HG03196 (cell line): ENCODE results near the gene GJA4.

Source experiments
- ATAC-seq: cut with Tn5 transposase; IDR thresholded peaks from one replicate; pipeline ENCODE4 v1.9.1; 2021; ENCODE audit not compliant: unreplicated experiment

GJA4 gene

GRCh38 chr1:34792868-34793727 is at the start of gene GJA4:
Gene GJA4, plus strand, starts transcription at chr1:34792999. Its CDS starts 1,215 bp downstream, at chr1:34794214.
- no peak for ATAC-seq

GRCh38 chr1:34743775-34744174 is 49.0 kb upstream of the GJA4 start:
- no peak for ATAC-seq

- ATAC-seq: no peak
These were observed 47.9 kb upstream of the GJA4 start for GRCh38 chr1:34744851-34745250.

GRCh38 chr1:34745666-34746065 is 47.1 kb upstream of the GJA4 start:
- no peak for ATAC-seq

GRCh38 chr1:34746101-34746500 is 46.7 kb upstream of the GJA4 start:
- ATAC-seq: no peak

- no peak for ATAC-seq
These were observed 45.8 kb upstream of the GJA4 start for GRCh38 chr1:34746785-34747637.

GRCh38 chr1:34747638-34747941 is 45.2 kb upstream of the GJA4 start:
- ATAC-seq: no peak

- no peak for ATAC-seq
These were observed 42.8 kb upstream of the GJA4 start for GRCh38 chr1:34749992-34750391.

- ATAC-seq: no peak
These were observed 42.2 kb upstream of the GJA4 start for GRCh38 chr1:34750610-34751009.

GRCh38 chr1:34753163-34753562 is 39.6 kb upstream of the GJA4 start:
- no peak for ATAC-seq

- ATAC-seq: no peak
These were observed 37.7 kb upstream of the GJA4 start, which contains the start of gene GJB5 for GRCh38 chr1:34754964-34755637. Gene GJB5, plus strand, starts transcription at chr1:34755047. Its CDS starts 2,284 bp downstream, at chr1:34757331.

GRCh38 chr1:34755961-34756360 is 36.8 kb upstream of the GJA4 start:
- no peak for ATAC-seq

GRCh38 chr1:34757386-34757785 is 35.4 kb upstream of the GJA4 start:
- ATAC-seq: no peak

GRCh38 chr1:34758751-34759150 is 34.0 kb upstream of the GJA4 start:
- no peak for ATAC-seq

- no peak for ATAC-seq
These were observed 33.1 kb upstream of the GJA4 start, which contains the start of gene GJB4 for GRCh38 chr1:34759503-34760357. Gene GJB4, plus strand, starts transcription at chr1:34759740. Its CDS starts 1,515 bp downstream, at chr1:34761255.

- no peak for ATAC-seq
These were observed 31.5 kb upstream of the GJA4 start for GRCh38 chr1:34761176-34761761.

GRCh38 chr1:34761776-34762307 is 31.0 kb upstream of the GJA4 start:
- no peak for ATAC-seq

GRCh38 chr1:34762474-34763141 is 30.2 kb upstream of the GJA4 start:
- no peak for ATAC-seq

- ATAC-seq: no peak
These were observed 29.5 kb upstream of the GJA4 start for GRCh38 chr1:34763142-34763781.
